SK-N-SH treated with all-trans-retinoic acid at 6 μM for 48 hours (cell line): ENCODE data around the gene DDIT3.

Experiments
- PATZ1 ChIP-seq: fragments of 250-450 bp; sonication (Bioruptor Pico); IDR thresholded peaks from 2 replicates; pipeline ENCODE4 v1.8.0; 2020; ENCODE audit warnings: mild to moderate bottlenecking, moderate library complexity, borderline replicate concordance
- PPARA ChIP-seq: fragments of 250-450 bp; sonication (Bioruptor Pico); IDR thresholded peaks from 2 replicates; pipeline ENCODE4 v1.5.0; 2020; ENCODE audit warnings: mild to moderate bottlenecking, borderline replicate concordance

GRCh38 chr12:57515934-57516541 is 4.3 kb downstream of the DDIT3 start:
- TF ChIP-seq PATZ1 (no peak), PPARA (CRISPR knock-in tag) (no peak)
